Right renal pelvis (tissue), 4 donors: ENCODE measurements around the gene ZNF692. TPM values are rescaled to one million over a fixed set of nuclear protein-coding genes. Genes with fewer than 3 reads are reported as not detected.
"Not testable (repeated sequence)": the region's sequence is repeated elsewhere in the genome, so short reads cannot be mapped to it uniquely, and the experiment has no call there.

Experiments
- DNase-seq, 4 donors: peaks; one replicate each; pipeline ENCODE4 v3.0.0-alpha.2; 2013; ENCODE audit warnings: low read depth in 4 of 4, low spot score in 3 of 4, missing footprints in 1 of 4
- polyA plus RNA-seq, 4 donors: library from polyadenylated mRNA; unstranded; fragments of 120-200 nt; gene quantifications; one replicate each; pipeline ENCODE4 v1.2.1, GENCODE V29; 2013; ENCODE audit not compliant: insufficient read length in 4 of 4

Gene ZNF692
- polyA plus RNA-seq, result 10 to 100 TPM; 36.9 to 51.5 (median 43.7) TPM

GRCh38 chr1:248858891-248859889 lies at the start of gene ZNF692:
TSS of gene ZNF692 (minus strand) at chr1:248859085. CDS start at chr1:248858309, 776 bp downstream.
- DNase-seq, result peak; percentile 92 to 94 (median 92)

GRCh38 chr1:248906753-248907661 lies 48.1 kb upstream of the ZNF692 start:
- no peak for DNase-seq

GRCh38 chr1:248906009-248906752 lies 47.3 kb upstream of the ZNF692 start, which contains the start of gene PGBD2:
TSS of gene PGBD2 (plus strand) at chr1:248906235. CDS start at chr1:248913863, 7,628 bp downstream.
- peak; percentile 86 to 88 (median 87) for DNase-seq

- DNase-seq, result peak in 1 of 4 donors; percentile 6
Observed at GRCh38 chr1:248905662-248906008, 46.8 kb upstream of the ZNF692 start.

GRCh38 chr1:248904437-248905216 lies 45.7 kb upstream of the ZNF692 start:
- DNase-seq, result no peak

- DNase-seq, result no peak
Observed at GRCh38 chr1:248901578-248901977, 42.7 kb upstream of the ZNF692 start.

- no peak for DNase-seq
Observed at GRCh38 chr1:248900637-248901036, 41.8 kb upstream of the ZNF692 start.

- DNase-seq, result no peak
Observed at GRCh38 chr1:248897412-248898337, 38.8 kb upstream of the ZNF692 start.

- no peak for DNase-seq
Observed at GRCh38 chr1:248894837-248895236, 36.0 kb upstream of the ZNF692 start.

GRCh38 chr1:248892590-248892989 lies 33.7 kb upstream of the ZNF692 start:
- DNase-seq, result no peak

- no peak for DNase-seq
Observed at GRCh38 chr1:248891758-248892157, 32.9 kb upstream of the ZNF692 start.

- DNase-seq, result no peak
Observed at GRCh38 chr1:248890549-248891498, 31.9 kb upstream of the ZNF692 start.

GRCh38 chr1:248889914-248890243 lies 31.0 kb upstream of the ZNF692 start:
- not testable (repeated sequence) for DNase-seq

- DNase-seq, result no peak
Observed at GRCh38 chr1:248886237-248886895, 27.5 kb upstream of the ZNF692 start.

- DNase-seq, result no peak
Observed at GRCh38 chr1:248885646-248886045, 26.8 kb upstream of the ZNF692 start.

- DNase-seq, result no peak
Observed at GRCh38 chr1:248884632-248885295, 25.9 kb upstream of the ZNF692 start.
